Neural cell (in vitro differentiated cells): ENCODE results near the gene ATL2. TPM values are rescaled to one million over a fixed set of nuclear protein-coding genes. Genes with fewer than 3 reads are reported as not detected.
"Not testable (repeated sequence)": the region's sequence is repeated elsewhere in the genome, so short reads cannot be mapped to it uniquely, and the experiment has no call there.

Experiments
- H2AFZ ChIP-seq: fragments of 200-600, 300-800 bp; sonication (generic), shearing (Covaris generic); 2 replicates; pipeline ENCODE4 v1.6.0; 2014; ENCODE audit warnings: low read depth, mild to moderate bottlenecking, antibody characterized with exemption, low read length, moderate library complexity
- H3F3A ChIP-seq: fragments of 200-600 bp; shearing (Covaris generic); 2 replicates; pipeline ENCODE4 v1.6.1; 2016; ENCODE audit warnings: mild to moderate bottlenecking, moderate library complexity, mixed read lengths, antibody characterized with exemption, low read length; ENCODE audit not compliant: insufficient read depth, poor library complexity, severe bottlenecking
- H3K27ac ChIP-seq: fragments of 200-600, 300-800 bp; sonication (generic), shearing (Covaris generic); 2 replicates; pipeline ENCODE4 v1.5.1; 2014; ENCODE audit warnings: mild to moderate bottlenecking, low read length, moderate library complexity
- H3K27me3 ChIP-seq: fragments of 300-800, 200-600 bp; sonication (generic), shearing (Covaris generic); 2 replicates; pipeline ENCODE4 v1.6.0; 2014; ENCODE audit warnings: mild to moderate bottlenecking, low read depth, low read length, moderate library complexity; ENCODE audit not compliant: insufficient read depth
- H3K36me3 ChIP-seq: fragments of 300-800, 200-600 bp; sonication (generic), shearing (Covaris generic); 2 replicates; pipeline ENCODE4 v1.5.1; 2014; ENCODE audit warnings: mild to moderate bottlenecking, antibody characterized with exemption, low read length, moderate library complexity; ENCODE audit not compliant: insufficient read depth
- H3K4me2 ChIP-seq: fragments of 300-800, 200-600 bp; sonication (generic), shearing (Covaris generic); 2 replicates; pipeline ENCODE4 v1.6.0; 2014; ENCODE audit warnings: mild to moderate bottlenecking, low read length
- H3K4me3 ChIP-seq: fragments of 300-800, 200-600 bp; sonication (generic), shearing (Covaris generic); 2 replicates; pipeline ENCODE4 v1.5.1; 2014; ENCODE audit warnings: mild to moderate bottlenecking, low read length, moderate library complexity
- H3K79me2 ChIP-seq: fragments of 200-600 bp; shearing (Covaris generic); replicated peaks from 2 replicates; pipeline ENCODE4 v1.6.0; 2014; ENCODE audit warnings: mild to moderate bottlenecking, low read length, moderate library complexity; ENCODE audit not compliant: insufficient read depth
- H3K9ac ChIP-seq: fragments of 300-800, 200-600 bp; sonication (generic), shearing (Covaris generic); 2 replicates; pipeline ENCODE4 v1.6.1; 2016; ENCODE audit warnings: mild to moderate bottlenecking, low read length, mixed read lengths
- H3K9me2 ChIP-seq: fragments of 200-600 bp; shearing (Covaris generic); 2 replicates; pipeline ENCODE4 v1.6.1; 2016; ENCODE audit warnings: mild to moderate bottlenecking, low read length, mixed read lengths; ENCODE audit not compliant: insufficient read depth
- H3K9me3 ChIP-seq: fragments of 200-600, 300-800 bp; sonication (generic), shearing (Covaris generic); 2 replicates; pipeline ENCODE4 v1.6.1; 2016; ENCODE audit warnings: mild to moderate bottlenecking, mixed run types, low read length, moderate library complexity, mixed read lengths
- H4K20me1 ChIP-seq: fragments of 200-600 bp; shearing (Covaris generic); 2 replicates; pipeline ENCODE4 v1.6.1; 2016; ENCODE audit warnings: mild to moderate bottlenecking, mixed run types; ENCODE audit not compliant: insufficient read depth
- CTCF ChIP-seq: fragments of 450-650 bp; IDR thresholded peaks from 2 replicates; pipeline ENCODE4 v1.5.1; 2014; ENCODE audit warnings: antibody characterized with exemption, mild to moderate bottlenecking, moderate library complexity; ENCODE audit not compliant: poor library complexity, severe bottlenecking
- EP300 ChIP-seq: fragments of 450-650 bp; conservative IDR thresholded peaks from 2 replicates; pipeline ENCODE4 v1.6.1; 2014; ENCODE audit warnings: antibody characterized with exemption, mild to moderate bottlenecking, moderate library complexity; ENCODE audit not compliant: poor library complexity, severe bottlenecking
- EZH2 ChIP-seq: fragments of 200-600, 300-800 bp; shearing (Covaris generic), sonication (generic); IDR thresholded peaks from 2 replicates; pipeline ENCODE4 v1.6.1; 2014; ENCODE audit warnings: antibody characterized with exemption, low read length, borderline replicate concordance, mild to moderate bottlenecking; ENCODE audit not compliant: insufficient read depth, poor library complexity, severe bottlenecking
- MXI1 ChIP-seq: fragments of 450-650 bp; conservative IDR thresholded peaks from 2 replicates; pipeline ENCODE4 v1.6.1; 2014; ENCODE audit warnings: antibody characterized with exemption, mild to moderate bottlenecking; ENCODE audit not compliant: poor library complexity, severe bottlenecking
- POLR2AphosphoS5 ChIP-seq: IDR thresholded peaks from 2 replicates; pipeline ENCODE4 v1.6.1; 2012
- RAD21 ChIP-seq: fragments of 450-650 bp; conservative IDR thresholded peaks from 2 replicates; pipeline ENCODE4 v1.6.1; 2014; ENCODE audit warnings: antibody characterized with exemption, mild to moderate bottlenecking, moderate library complexity
- SMC3 ChIP-seq: fragments of 450-650 bp; conservative IDR thresholded peaks from 2 replicates; pipeline ENCODE4 v1.6.1; 2014; ENCODE audit warnings: antibody characterized with exemption, mild to moderate bottlenecking, moderate library complexity; ENCODE audit not compliant: poor library complexity
- TAF1 ChIP-seq: IDR thresholded peaks from 2 replicates; pipeline ENCODE4 v1.6.1; 2012; ENCODE audit warnings: low read depth
- polyA plus RNA-seq: library from polyadenylated mRNA; depleted of rRNA; stranded (reverse); fragments of >200 nt; gene quantifications from 2 replicates; pipeline ENCODE4 v1.2.3, GENCODE V29; 2014
- TF ChIP-seq, protein P1 (sequence below): IDR thresholded peaks from 2 replicates; pipeline ENCODE4 v1.6.1; 2012; ENCODE audit warnings: borderline replicate concordance

The ATL2 gene
- polyA plus RNA-seq, 1 donor from 2014 or later: 66.8 TPM

GRCh38 chr2:38281095-38281742, 95.9 kb downstream of the ATL2 start:
- Histone ChIP-seq H2AFZ (no peak overlapping the region), H3F3A (no peaks in the 10 kb centered on the region), H3K27me3 (no peaks in the 10 kb centered on the region), H3K79me2 (no peaks in the 10 kb centered on the region), H3K9ac (no peak overlapping the region), H3K36me3 (no peaks in the 10 kb centered on the region), H3K27ac (no peak overlapping the region), H4K20me1 (no peaks in the 10 kb centered on the region), H3K9me3 (no peaks in the 10 kb centered on the region), H3K9me2 (no peaks in the 10 kb centered on the region), H3K4me3 (no peak overlapping the region), H3K4me2 (no peak overlapping the region)
- TF ChIP-seq SMC3 (no peak), EP300 (no peak), RAD21 (no peak), POLR2AphosphoS5 (no peak), EZH2 (no peak), TAF1 (no peak), MXI1 (no peak), CTCF (no peak)
- TF ChIP-seq, protein P1, sequence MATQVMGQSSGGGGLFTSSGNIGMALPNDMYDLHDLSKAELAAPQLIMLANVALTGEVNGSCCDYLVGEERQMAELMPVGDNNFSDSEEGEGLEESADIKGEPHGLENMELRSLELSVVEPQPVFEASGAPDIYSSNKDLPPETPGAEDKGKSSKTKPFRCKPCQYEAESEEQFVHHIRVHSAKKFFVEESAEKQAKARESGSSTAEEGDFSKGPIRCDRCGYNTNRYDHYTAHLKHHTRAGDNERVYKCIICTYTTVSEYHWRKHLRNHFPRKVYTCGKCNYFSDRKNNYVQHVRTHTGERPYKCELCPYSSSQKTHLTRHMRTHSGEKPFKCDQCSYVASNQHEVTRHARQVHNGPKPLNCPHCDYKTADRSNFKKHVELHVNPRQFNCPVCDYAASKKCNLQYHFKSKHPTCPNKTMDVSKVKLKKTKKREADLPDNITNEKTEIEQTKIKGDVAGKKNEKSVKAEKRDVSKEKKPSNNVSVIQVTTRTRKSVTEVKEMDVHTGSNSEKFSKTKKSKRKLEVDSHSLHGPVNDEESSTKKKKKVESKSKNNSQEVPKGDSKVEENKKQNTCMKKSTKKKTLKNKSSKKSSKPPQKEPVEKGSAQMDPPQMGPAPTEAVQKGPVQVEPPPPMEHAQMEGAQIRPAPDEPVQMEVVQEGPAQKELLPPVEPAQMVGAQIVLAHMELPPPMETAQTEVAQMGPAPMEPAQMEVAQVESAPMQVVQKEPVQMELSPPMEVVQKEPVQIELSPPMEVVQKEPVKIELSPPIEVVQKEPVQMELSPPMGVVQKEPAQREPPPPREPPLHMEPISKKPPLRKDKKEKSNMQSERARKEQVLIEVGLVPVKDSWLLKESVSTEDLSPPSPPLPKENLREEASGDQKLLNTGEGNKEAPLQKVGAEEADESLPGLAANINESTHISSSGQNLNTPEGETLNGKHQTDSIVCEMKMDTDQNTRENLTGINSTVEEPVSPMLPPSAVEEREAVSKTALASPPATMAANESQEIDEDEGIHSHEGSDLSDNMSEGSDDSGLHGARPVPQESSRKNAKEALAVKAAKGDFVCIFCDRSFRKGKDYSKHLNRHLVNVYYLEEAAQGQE: no peak

GRCh38 chr2:38279201-38279600, 97.9 kb downstream of the ATL2 start:
- no peaks in the 10 kb centered on the region for H3K27me3 ChIP-seq
- no peak overlapping the region for H3K9ac ChIP-seq
- H4K20me1 ChIP-seq: no peaks in the 10 kb centered on the region
- H3K9me2 ChIP-seq: no peaks in the 10 kb centered on the region
- no peak for TF ChIP-seq MXI1
- no peaks in the 10 kb centered on the region for H3K36me3 ChIP-seq
- H3K4me2 ChIP-seq: no peak overlapping the region
- no peaks in the 10 kb centered on the region for H3K9me3 ChIP-seq
- H3K4me3 ChIP-seq: no peak overlapping the region
- H3K27ac ChIP-seq: no peak overlapping the region
- H3K79me2 ChIP-seq: no peaks in the 10 kb centered on the region
- no peak overlapping the region for H2AFZ ChIP-seq
- H3F3A ChIP-seq: no peaks in the 10 kb centered on the region

DNA sequence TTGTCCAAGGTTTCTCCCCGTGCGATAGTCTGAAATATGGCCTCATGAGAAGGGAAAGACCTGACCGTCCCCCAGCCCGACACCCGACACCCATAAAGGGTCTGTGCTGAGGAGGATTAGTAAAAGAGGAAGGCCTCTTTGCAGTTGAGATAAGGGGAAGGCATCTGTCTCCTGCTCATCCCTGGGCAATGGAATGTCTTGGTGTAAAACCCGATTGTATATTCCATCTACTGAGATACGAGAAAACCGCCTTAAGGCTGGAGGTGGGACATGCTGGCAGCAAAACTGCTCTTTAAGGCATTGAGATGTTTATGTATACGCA, 99.0 kb downstream of the ATL2 start:
- H3K9me3 ChIP-seq, H3K9me2 ChIP-seq, H3K4me3 ChIP-seq, H3K4me2 ChIP-seq, H2AFZ ChIP-seq, H3F3A ChIP-seq, H3K9ac ChIP-seq, H3K79me2 ChIP-seq, H4K20me1 ChIP-seq, H3K36me3 ChIP-seq, H3K27me3 ChIP-seq, H3K27ac ChIP-seq: not testable (repeated sequence)
